ENCODE measurements around the gene DLAT. TPM values are rescaled to one million over a fixed set of nuclear protein-coding genes. Genes with fewer than 3 reads are reported as not detected.

Gene DLAT
- total RNA-seq, result 70.6 and 77.9 TPM in 2 replicates
- polyA plus RNA-seq, result 94.7 and 110 TPM in 2 replicates

GRCh38 chr11:112024773-112025678 lies at the start of gene DLAT:
Gene DLAT (plus strand): TSS chr11:112025408. CDS start chr11:112025473, 65 bp downstream.
- Histone ChIP-seq H3K4me1 (ENCODE audit: low read depth) (peaks cover 32% of the 10 kb centered on the region), H3K27ac (peak within 1 kb of the TSS; percentile 90), H3K9me3 (ENCODE audit: low read depth) (no peaks in the 10 kb centered on the region), H3K36me3 (peaks cover 27% of the 10 kb centered on the region), H3K27me3 (no peaks in the 10 kb centered on the region), H3K4me3 (peak within 1 kb of the TSS; percentile 59)
- TF ChIP-seq CTCF (IDR thresholded peaks at IDR 0.05; ENCODE audit: low read depth, low read length), result no peak
- peak; percentile 80 to 97 for DNase-seq (ENCODE audit: low read depth in 1 of 2, low spot score in 1 of 2)

- Histone ChIP-seq H3K4me3 (peak overlapping the region; percentile 54), H3K9me3 (ENCODE audit: low read depth) (no peaks in the 10 kb centered on the region), H3K4me1 (ENCODE audit: low read depth) (peaks cover 25% of the 10 kb centered on the region), H3K36me3 (no peaks in the 10 kb centered on the region), H3K27me3 (no peaks in the 10 kb centered on the region), H3K27ac (peak overlapping the region; percentile 84)
- TF ChIP-seq CTCF (IDR thresholded peaks at IDR 0.05; ENCODE audit: low read depth, low read length), result no peak
- DNase-seq (ENCODE audit: low read depth in 1 of 2, low spot score in 1 of 2), result no peak
These were observed 49.0 kb upstream of the DLAT start for GRCh38 chr11:111976119-111976766.

- H3K9me3 ChIP-seq (ENCODE audit: low read depth), result no peaks in the 10 kb centered on the region
- no peaks in the 10 kb centered on the region for H3K27me3 ChIP-seq
- DNase-seq (ENCODE audit: low read depth in 1 of 2, low spot score in 1 of 2), result peak; percentile 4 to 49
- H3K27ac ChIP-seq, result peak overlapping the region; percentile 84
- peak overlapping the region; percentile 54 for H3K4me3 ChIP-seq
- H3K36me3 ChIP-seq, result peaks cover 3% of the 10 kb centered on the region
- TF ChIP-seq CTCF (IDR thresholded peaks at IDR 0.05; ENCODE audit: low read depth, low read length), result no peak
- H3K4me1 ChIP-seq (ENCODE audit: low read depth), result peaks cover 27% of the 10 kb centered on the region
These were observed 48.5 kb upstream of the DLAT start for GRCh38 chr11:111976767-111977145.

GRCh38 chr11:111977146-111978027 lies 47.8 kb upstream of the DLAT start:
- TF ChIP-seq CTCF (IDR thresholded peaks at IDR 0.05; ENCODE audit: low read depth, low read length), result no peak
- H3K4me1 ChIP-seq (ENCODE audit: low read depth), result peaks cover 34% of the 10 kb centered on the region
- no peaks in the 10 kb centered on the region for H3K27me3 ChIP-seq
- peak; percentile 54 to 61 for DNase-seq (ENCODE audit: low read depth in 1 of 2, low spot score in 1 of 2)
- H3K9me3 ChIP-seq (ENCODE audit: low read depth), result no peaks in the 10 kb centered on the region
- H3K4me3 ChIP-seq, result peak overlapping the region; percentile 54
- H3K27ac ChIP-seq, result peak overlapping the region; percentile 84
- H3K36me3 ChIP-seq, result peaks cover 3% of the 10 kb centered on the region

Measured in cardiac muscle cell (in vitro differentiated cells and primary cell).